PFSK-1 (cell line): ENCODE data around the gene SEL1L2.

Source experiments
- FOXP2 ChIP-seq: optimal IDR thresholded peaks from 2 replicates; pipeline ENCODE3; 2011; ENCODE audit warnings: borderline replicate concordance, control low read depth, inconsistent platforms; ENCODE audit not compliant: insufficient read depth; ENCODE audit errors: extremely low read length, extremely low read depth
- POLR2AphosphoS5 ChIP-seq: IDR thresholded peaks from 2 replicates; pipeline ENCODE4 v1.6.1; 2012; ENCODE audit warnings: low read depth, mild to moderate bottlenecking, control low read depth, low read length, moderate library complexity
- SIN3A ChIP-seq: IDR thresholded peaks from 2 replicates; pipeline ENCODE4 v1.6.1; 2012; ENCODE audit warnings: mild to moderate bottlenecking, low read length, moderate library complexity, borderline replicate concordance; ENCODE audit not compliant: insufficient read depth
- TAF1 ChIP-seq: IDR thresholded peaks from 2 replicates; pipeline ENCODE4 v1.6.1; 2012; ENCODE audit warnings: low read length, control low read depth, borderline replicate concordance; ENCODE audit not compliant: insufficient read depth
- TF ChIP-seq, protein P1 (sequence below), 2 experiments: IDR thresholded peaks; 2 replicates each; pipeline versions ENCODE4 v1.6.1 to v1.8.0; 2011 to 2012; ENCODE audit warnings: low read depth in 2 of 2, low read length in 2 of 2, control low read depth in 1 of 2, inconsistent platforms in 1 of 2, mild to moderate bottlenecking in 1 of 2, moderate library complexity in 1 of 2; ENCODE audit not compliant: insufficient read depth in 1 of 2

SEL1L2 gene

DNA sequence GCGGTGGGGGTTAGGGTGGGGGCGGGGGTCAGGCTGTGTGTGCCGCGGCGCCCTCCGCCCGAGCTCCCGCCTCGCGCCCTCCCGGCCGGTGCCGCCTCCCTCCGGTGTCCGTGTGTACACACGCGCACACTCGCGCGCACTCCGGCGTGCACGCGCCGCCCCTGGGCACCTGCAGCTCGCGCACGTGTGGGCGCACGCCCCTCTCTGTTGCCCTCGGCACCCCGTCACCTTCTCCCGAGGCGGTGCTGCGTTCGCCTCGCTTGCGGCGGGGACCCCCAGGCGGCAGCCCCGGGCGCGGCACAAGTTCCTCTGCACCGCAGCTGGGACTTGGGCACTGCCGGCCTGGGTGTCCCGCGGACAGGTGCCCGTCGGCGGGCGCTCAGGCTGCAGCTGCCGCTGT lies 5.4 kb upstream of the SEL1L2 start:
- TF ChIP-seq POLR2AphosphoS5 (no peak), TAF1 (no peak)

DNA sequence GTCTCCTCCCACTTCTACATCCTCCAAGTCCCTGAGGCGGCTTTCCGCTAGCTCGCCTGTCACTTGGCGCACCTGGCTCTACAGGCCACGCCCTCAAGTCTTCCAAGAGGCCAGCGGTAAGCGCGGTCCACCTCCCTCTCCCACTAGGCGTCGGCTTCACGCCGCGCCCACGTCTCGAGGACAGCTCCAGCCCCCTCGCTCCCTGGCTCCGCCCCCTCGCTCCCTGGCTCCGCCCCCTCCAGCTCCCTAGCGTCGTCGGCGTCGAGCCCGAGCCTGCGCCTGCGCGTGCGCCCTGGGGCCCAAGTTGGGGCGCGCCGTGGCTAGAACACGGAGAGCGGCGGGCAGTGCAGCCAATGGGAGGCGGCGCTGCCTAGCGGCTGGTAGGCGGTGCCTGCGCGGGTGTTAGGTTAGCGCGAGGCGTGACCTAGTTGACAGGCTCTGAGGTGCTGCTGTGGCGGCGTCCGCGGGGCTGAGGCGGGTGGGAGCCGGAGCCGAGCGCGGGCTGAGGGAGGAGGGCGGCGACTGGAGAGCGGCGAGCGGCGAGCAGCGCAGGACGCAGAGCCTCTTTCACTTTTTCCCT lies 4.8 kb upstream of the SEL1L2 start, which contains the start of gene MACROD2:
Gene MACROD2, plus strand, starts transcription at position 431 of the 580 bp plus-strand sequence.
- peak; percentile 50 for TF ChIP-seq FOXP2
- TF ChIP-seq SIN3A: no peak

DNA sequence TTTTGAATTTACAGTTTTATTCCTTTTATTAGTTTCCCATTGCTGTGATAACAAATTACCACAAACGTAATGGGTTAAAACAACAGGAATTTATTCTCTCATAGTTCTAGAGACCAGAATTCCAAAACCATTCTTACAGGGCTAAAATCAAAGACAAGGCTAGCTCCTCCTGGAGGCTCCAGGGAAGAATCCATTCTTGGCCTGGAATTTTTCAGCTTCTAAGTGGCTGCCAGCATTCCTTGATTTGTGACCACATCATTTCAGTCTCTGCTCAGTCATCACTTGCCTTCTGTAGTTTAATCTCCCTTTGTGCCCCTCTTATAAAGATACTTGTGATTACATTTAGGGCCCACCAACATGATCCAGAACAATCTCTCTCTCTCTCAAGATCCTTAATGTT lies 897 bp upstream of the SEL1L2 start:
- TF ChIP-seq FOXP2 (no peak), SIN3A (no peak), POLR2AphosphoS5 (no peak), TAF1 (no peak)
- TF ChIP-seq, protein P1, sequence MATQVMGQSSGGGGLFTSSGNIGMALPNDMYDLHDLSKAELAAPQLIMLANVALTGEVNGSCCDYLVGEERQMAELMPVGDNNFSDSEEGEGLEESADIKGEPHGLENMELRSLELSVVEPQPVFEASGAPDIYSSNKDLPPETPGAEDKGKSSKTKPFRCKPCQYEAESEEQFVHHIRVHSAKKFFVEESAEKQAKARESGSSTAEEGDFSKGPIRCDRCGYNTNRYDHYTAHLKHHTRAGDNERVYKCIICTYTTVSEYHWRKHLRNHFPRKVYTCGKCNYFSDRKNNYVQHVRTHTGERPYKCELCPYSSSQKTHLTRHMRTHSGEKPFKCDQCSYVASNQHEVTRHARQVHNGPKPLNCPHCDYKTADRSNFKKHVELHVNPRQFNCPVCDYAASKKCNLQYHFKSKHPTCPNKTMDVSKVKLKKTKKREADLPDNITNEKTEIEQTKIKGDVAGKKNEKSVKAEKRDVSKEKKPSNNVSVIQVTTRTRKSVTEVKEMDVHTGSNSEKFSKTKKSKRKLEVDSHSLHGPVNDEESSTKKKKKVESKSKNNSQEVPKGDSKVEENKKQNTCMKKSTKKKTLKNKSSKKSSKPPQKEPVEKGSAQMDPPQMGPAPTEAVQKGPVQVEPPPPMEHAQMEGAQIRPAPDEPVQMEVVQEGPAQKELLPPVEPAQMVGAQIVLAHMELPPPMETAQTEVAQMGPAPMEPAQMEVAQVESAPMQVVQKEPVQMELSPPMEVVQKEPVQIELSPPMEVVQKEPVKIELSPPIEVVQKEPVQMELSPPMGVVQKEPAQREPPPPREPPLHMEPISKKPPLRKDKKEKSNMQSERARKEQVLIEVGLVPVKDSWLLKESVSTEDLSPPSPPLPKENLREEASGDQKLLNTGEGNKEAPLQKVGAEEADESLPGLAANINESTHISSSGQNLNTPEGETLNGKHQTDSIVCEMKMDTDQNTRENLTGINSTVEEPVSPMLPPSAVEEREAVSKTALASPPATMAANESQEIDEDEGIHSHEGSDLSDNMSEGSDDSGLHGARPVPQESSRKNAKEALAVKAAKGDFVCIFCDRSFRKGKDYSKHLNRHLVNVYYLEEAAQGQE (IDR thresholded peaks at IDR 0.05; ENCODE audit: insufficient read depth in 1 of 2, low read depth in 2 of 2, low read length in 2 of 2): no peak

DNA sequence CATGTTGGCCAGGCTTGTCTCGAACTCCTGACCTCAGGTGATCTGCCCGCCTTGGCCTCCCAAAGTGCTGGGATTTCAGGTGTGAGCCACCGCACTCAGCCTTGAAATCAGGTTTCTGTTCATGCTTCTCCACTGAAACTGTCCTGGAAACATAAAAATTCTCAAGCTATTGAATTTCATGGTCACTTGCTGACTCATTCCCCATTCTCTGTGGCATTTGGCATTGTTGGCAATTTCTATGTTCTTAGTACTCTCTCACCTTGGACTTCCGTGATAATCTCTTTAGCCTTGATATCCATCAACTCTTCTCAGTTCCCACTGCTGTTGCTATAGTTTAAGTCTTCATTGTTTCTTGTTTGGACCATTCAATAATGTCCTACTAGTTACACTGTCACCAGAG lies 6.2 kb downstream of the SEL1L2 start:
- TF ChIP-seq FOXP2: no peak
- TF ChIP-seq, protein P1 (IDR thresholded peaks at IDR 0.05; ENCODE audit: insufficient read depth in 1 of 2, low read depth in 2 of 2, low read length in 2 of 2): no peak
- TF ChIP-seq POLR2AphosphoS5: no peak
- no peak for TF ChIP-seq TAF1

DNA sequence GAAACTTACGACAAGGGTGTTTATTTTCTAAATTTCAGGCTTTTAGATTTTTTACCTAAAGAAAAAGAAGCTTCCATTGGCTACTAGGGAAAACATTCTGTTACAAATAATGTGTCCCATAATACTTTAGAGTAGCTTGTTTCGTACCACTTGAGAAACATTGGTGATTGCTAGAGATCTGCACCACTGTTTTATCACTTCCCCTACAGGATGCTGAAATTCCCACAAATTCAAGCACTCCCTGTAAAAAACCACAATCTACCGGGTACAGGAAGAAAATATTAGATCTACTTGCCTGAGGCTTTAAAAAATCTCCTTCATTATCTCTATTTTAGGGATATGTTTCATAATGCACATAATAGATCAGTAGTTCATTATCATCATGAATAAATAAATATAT lies 29.9 kb downstream of the SEL1L2 start:
- no peak for TF ChIP-seq FOXP2
- TF ChIP-seq, protein P1 (IDR thresholded peaks at IDR 0.05; ENCODE audit: insufficient read depth in 1 of 2, low read depth in 2 of 2, low read length in 2 of 2): no peak

DNA sequence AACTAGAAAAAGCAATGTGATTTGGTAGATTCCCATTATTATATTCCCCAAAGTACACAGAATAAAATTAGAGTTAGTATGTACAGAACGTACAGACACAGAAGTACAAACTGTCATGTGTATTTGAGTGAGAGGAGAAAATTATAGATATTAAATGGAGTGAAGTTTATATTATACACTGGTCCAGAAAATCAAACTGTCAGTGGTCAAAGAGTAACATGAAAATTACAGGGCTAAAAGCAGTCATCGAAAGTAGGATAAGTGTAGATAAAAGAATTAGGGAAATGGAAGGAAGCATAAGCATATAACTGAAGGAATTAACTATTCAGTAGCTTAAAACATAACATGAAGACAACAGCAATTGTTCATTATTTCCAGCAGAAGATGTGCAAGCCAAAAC lies 30.3 kb downstream of the SEL1L2 start:
- TF ChIP-seq TAF1 (no peak), SIN3A (no peak), FOXP2 (no peak), POLR2AphosphoS5 (no peak)
- TF ChIP-seq, protein P1 (IDR thresholded peaks at IDR 0.05; ENCODE audit: insufficient read depth in 1 of 2, low read depth in 2 of 2, low read length in 2 of 2): no peak
